HCT116 (cell line): ENCODE measurements around the gene IGSF3. TPM values are rescaled to one million over a fixed set of nuclear protein-coding genes. Genes with fewer than 3 reads are reported as not detected.

Source experiments
- ATAC-seq: fragments of 200-7000 bp; cut with Tn5 transposase; 2 replicates; pipeline ENCODE4 v1.9.1; 2020; ENCODE audit warnings: mild to moderate bottlenecking, moderate library complexity
- BruUV-seq: library from RNA; stranded (reverse); fragments of 400-500 nt; replicated peaks from 2 replicates; lab custom pipeline; 2021; lab: Mats Ljungman, UMichigan
- CTCF ChIA-PET: fragments of 300-600 bp; sonication (Branson Sonifier 250); formaldehyde crosslinking; loops from one replicate; lab custom pipeline; 2021; ENCODE audit warnings: antibody characterized with exemption; lab: Charles Lee
- POLR2A ChIA-PET: fragments of 300-600, 350-600 bp; sonication (Branson Sonifier 250); formaldehyde crosslinking; loops from one replicate; lab custom pipeline; 2021; ENCODE audit warnings: antibody characterized with exemption; lab: Charles Lee
- RAD21 ChIA-PET, 2 experiments: fragments of 300-600 bp; sonication (Branson Sonifier 250); formaldehyde crosslinking; loops; one replicate each; lab custom pipeline; 2023; ENCODE audit warnings: low total read pairs in 2 of 2; ENCODE audit not compliant: uncharacterized antibody in 2 of 2, unreplicated experiment in 2 of 2, low non-redundant PET in 1 of 2; lab: Charles Lee
- DNase-seq: peaks from one replicate; pipeline ENCODE4 v3.0.0-alpha.2; 2010; ENCODE audit warnings: low read depth, low spot score
- H2AFZ ChIP-seq: fragments of 200-600 bp; shearing (Covaris generic), sonication (generic); 2 replicates; pipeline ENCODE4 v1.6.1; 2017; ENCODE audit warnings: low read depth, mixed run types, mixed read lengths, antibody characterized with exemption, low read length; ENCODE audit not compliant: poor library complexity, severe bottlenecking
- H3K27ac ChIP-seq: 2 replicates; pipeline ENCODE4 v1.5.1; 2012; ENCODE audit warnings: low read depth, low read length
- H3K27me3 ChIP-seq: fragments of 200-600 bp; sonication (generic); 2 replicates; pipeline ENCODE4 v1.6.1; 2016; ENCODE audit warnings: mixed run types, low read length, mixed read lengths; ENCODE audit not compliant: insufficient read depth
- H3K36me3 ChIP-seq, 2 experiments: fragments of 200-500 bp in 1 of 2; fragments of 200-600 bp in 1 of 2; sonication (Bioruptor generic) in 1 of 2; sonication (generic) in 1 of 2; 2 replicates each; pipeline versions ENCODE4 v1.5.1 to v1.6.1; 2014 to 2016; ENCODE audit warnings: low read length in 2 of 2, inconsistent platforms in 1 of 2, mixed read lengths in 1 of 2, mixed run types in 1 of 2; ENCODE audit not compliant: insufficient read depth in 2 of 2, control insufficient read depth in 1 of 2
- H3K4me1 ChIP-seq, 2 experiments: fragments of 200-600 bp in 1 of 2; sonication (generic) in 1 of 2; 2 replicates each; pipeline versions ENCODE4 v1.5.1 to v1.6.1; 2012 to 2017; ENCODE audit warnings: low read length in 2 of 2, inconsistent platforms in 1 of 2, mild to moderate bottlenecking in 1 of 2, mixed read lengths in 1 of 2, mixed run types in 1 of 2, moderate library complexity in 1 of 2; ENCODE audit not compliant: insufficient read depth in 2 of 2, control insufficient read depth in 1 of 2
- H3K4me2 ChIP-seq: fragments of 200-600 bp; sonication (generic); 2 replicates; pipeline ENCODE4 v1.6.1; 2017; ENCODE audit warnings: mixed run types, low read length, mixed read lengths
- H3K4me3 ChIP-seq, 2 experiments: fragments of 200-600 bp in 1 of 2; sonication (generic) in 1 of 2; replicated peaks in 1 of 2; 2 replicates each; pipeline ENCODE4 v1.5.1; 2011 to 2016; ENCODE audit warnings: low read length in 2 of 2, control low read depth in 1 of 2, low read depth in 1 of 2, mild to moderate bottlenecking in 1 of 2, mixed read lengths in 1 of 2, mixed run types in 1 of 2
- H3K79me2 ChIP-seq: fragments of 200-600 bp; sonication (generic); 2 replicates; pipeline ENCODE4 v1.6.1; 2017; ENCODE audit warnings: mild to moderate bottlenecking, mixed run types, low read length, moderate library complexity, mixed read lengths; ENCODE audit not compliant: insufficient read depth
- H3K9ac ChIP-seq: fragments of 200-600 bp; sonication (generic); 2 replicates; pipeline ENCODE4 v1.6.1; 2016; ENCODE audit warnings: low read length, mixed read lengths
- H3K9me2 ChIP-seq: fragments of 200-600 bp; sonication (generic), shearing (Covaris generic); 2 replicates; pipeline ENCODE4 v1.6.1; 2017; ENCODE audit warnings: mixed run types, mild to moderate bottlenecking, moderate library complexity; ENCODE audit not compliant: insufficient read depth
- H3K9me3 ChIP-seq, 2 experiments: fragments of 200-500 bp in 1 of 2; fragments of 200-600 bp in 1 of 2; sonication (Bioruptor generic) in 1 of 2; sonication (generic) in 1 of 2; 2 replicates each; pipeline ENCODE4 v1.6.1; 2014 to 2017; ENCODE audit warnings: low read length in 2 of 2, mixed read lengths in 2 of 2, inconsistent platforms in 1 of 2, low read depth in 1 of 2, mild to moderate bottlenecking in 1 of 2, mixed run types in 1 of 2, moderate library complexity in 1 of 2; ENCODE audit not compliant: control insufficient read depth in 1 of 2, insufficient read depth in 1 of 2
- H4K20me1 ChIP-seq: fragments of 200-600 bp; sonication (generic), shearing (Covaris generic); 2 replicates; pipeline ENCODE4 v1.6.1; 2017; ENCODE audit warnings: mixed run types, mild to moderate bottlenecking, moderate library complexity; ENCODE audit not compliant: insufficient read depth
- CBX3 ChIP-seq: IDR thresholded peaks from 2 replicates; pipeline ENCODE4 v1.6.1; 2012; ENCODE audit warnings: low read depth
- CEBPB ChIP-seq: IDR thresholded peaks from 2 replicates; pipeline ENCODE4 v1.6.1; 2012; ENCODE audit warnings: low read depth
- ELF1 ChIP-seq: IDR thresholded peaks from 2 replicates; pipeline ENCODE4 v1.6.1; 2012; ENCODE audit warnings: low read depth, borderline replicate concordance
- EZH2phosphoT487 ChIP-seq: fragments of 200-600 bp; IDR thresholded peaks from 2 replicates; pipeline ENCODE4 v1.6.1; 2018; ENCODE audit warnings: antibody characterized with exemption, borderline replicate concordance
- JUND ChIP-seq: IDR thresholded peaks from 2 replicates; pipeline ENCODE4 v1.6.1; 2012
- POLR2A ChIP-seq: IDR thresholded peaks from 2 replicates; pipeline ENCODE4 v1.7.0; 2011; ENCODE audit warnings: borderline replicate concordance; ENCODE audit not compliant: insufficient read depth, insufficient read length; ENCODE audit errors: extremely low read depth
- RAD21 ChIP-seq: IDR thresholded peaks from 2 replicates; pipeline ENCODE4 v1.6.1; 2012; ENCODE audit warnings: low read depth, mild to moderate bottlenecking
- SIN3A ChIP-seq: IDR thresholded peaks from 2 replicates; pipeline ENCODE4 v1.6.1; 2012; ENCODE audit warnings: low read depth
- SP1 ChIP-seq: IDR thresholded peaks from 2 replicates; pipeline ENCODE4 v1.6.1; 2012; ENCODE audit warnings: low read depth
- TCF7L2 ChIP-seq: IDR thresholded peaks from 2 replicates; pipeline ENCODE4 v1.7.0; 2011; ENCODE audit warnings: borderline replicate concordance, inconsistent platforms; ENCODE audit not compliant: insufficient read depth, insufficient read length; ENCODE audit errors: extremely low read depth
- ZNF274 ChIP-seq: fragments of 200-500 bp; sonication (Bioruptor generic); IDR thresholded peaks from 2 replicates; pipeline ENCODE4 v1.6.1; 2014; ENCODE audit warnings: mild to moderate bottlenecking, low read depth, low read length, inconsistent platforms
- intact Hi-C: fragments of 100-400 bp; cut with micrococcal nuclease; formaldehyde crosslinking; loops from 2 replicates; pipeline ENCODE4 v1.10.0; 2022
- total RNA-seq: library from RNA; stranded (reverse); gene quantifications from one replicate; pipeline ENCODE4 v1.2.1, GENCODE V29; 2021; ENCODE audit not compliant: unreplicated experiment
- TF ChIP-seq, protein P1 (sequence below): IDR thresholded peaks from 2 replicates; pipeline ENCODE4 v1.6.1; 2011; ENCODE audit warnings: mild to moderate bottlenecking, low read length, moderate library complexity; ENCODE audit not compliant: insufficient replicate concordance; ENCODE audit errors: extremely low read depth
- TF ChIP-seq, protein P2 (sequence below): IDR thresholded peaks from 2 replicates; pipeline ENCODE4 v1.6.1; 2012
- TF ChIP-seq, protein P3 (sequence below): IDR thresholded peaks from 2 replicates; pipeline ENCODE4 v1.6.1; 2012

IGSF3 gene
- total RNA-seq, 1 experiment from 2014 or later, result 18.6 TPM

DNA sequence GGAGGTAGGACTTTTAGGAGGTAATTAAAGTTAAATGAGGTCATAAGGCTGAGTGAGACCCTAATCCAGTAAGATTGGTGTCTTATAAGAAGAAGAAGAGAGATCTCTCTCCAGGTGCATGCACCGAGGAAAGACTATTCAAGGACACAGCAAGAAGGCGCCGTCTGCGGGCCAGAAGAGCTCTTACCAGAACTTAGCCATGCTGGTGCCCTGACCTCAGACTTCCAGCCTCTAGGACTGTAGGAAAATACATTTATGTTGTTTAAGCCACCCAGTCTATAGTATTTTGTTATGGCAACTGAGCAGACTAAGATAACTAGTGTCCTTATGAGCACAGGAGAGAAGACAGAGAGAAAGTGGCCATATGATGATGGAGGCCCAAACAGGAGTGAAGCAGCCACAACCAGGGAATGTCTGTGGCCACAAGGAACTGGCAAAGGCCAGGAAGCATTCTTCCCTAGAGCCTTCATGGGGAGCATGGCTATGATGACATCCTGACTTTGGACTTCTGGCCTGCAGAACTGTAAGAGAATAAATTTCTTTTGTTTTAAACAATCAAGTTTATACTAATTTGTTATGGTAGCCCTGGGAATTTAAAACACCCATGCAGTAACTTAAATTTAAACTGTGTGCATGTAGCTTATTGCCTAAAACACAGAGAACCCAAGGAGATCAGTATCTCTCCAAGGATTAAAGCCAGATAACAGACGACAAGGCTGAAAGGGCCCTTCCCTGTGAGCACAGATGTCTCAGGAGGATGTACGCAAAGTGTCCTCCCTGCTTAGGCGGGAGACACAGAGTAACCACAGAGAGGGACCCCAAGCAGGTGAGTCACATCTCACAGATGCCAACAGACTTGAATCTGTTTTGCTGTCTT, 86.8 kb downstream of the IGSF3 start:
- TF ChIP-seq SP1, result no peak
- no peak for TF ChIP-seq SIN3A
- TF ChIP-seq, protein P1, sequence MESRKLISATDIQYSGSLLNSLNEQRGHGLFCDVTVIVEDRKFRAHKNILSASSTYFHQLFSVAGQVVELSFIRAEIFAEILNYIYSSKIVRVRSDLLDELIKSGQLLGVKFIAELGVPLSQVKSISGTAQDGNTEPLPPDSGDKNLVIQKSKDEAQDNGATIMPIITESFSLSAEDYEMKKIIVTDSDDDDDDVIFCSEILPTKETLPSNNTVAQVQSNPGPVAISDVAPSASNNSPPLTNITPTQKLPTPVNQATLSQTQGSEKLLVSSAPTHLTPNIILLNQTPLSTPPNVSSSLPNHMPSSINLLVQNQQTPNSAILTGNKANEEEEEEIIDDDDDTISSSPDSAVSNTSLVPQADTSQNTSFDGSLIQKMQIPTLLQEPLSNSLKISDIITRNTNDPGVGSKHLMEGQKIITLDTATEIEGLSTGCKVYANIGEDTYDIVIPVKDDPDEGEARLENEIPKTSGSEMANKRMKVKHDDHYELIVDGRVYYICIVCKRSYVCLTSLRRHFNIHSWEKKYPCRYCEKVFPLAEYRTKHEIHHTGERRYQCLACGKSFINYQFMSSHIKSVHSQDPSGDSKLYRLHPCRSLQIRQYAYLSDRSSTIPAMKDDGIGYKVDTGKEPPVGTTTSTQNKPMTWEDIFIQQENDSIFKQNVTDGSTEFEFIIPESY, result no peak
- TF ChIP-seq ZNF274, result no peak
- no peak for TF ChIP-seq EZH2phosphoT487
- TF ChIP-seq CBX3, result no peak
- no peak for TF ChIP-seq RAD21
- TF ChIP-seq, protein P2, sequence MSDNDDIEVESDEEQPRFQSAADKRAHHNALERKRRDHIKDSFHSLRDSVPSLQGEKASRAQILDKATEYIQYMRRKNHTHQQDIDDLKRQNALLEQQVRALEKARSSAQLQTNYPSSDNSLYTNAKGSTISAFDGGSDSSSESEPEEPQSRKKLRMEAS, result no peak
- no peak for TF ChIP-seq ELF1
- TF ChIP-seq CEBPB, result no peak
- no peak for TF ChIP-seq JUND
- TF ChIP-seq, protein P3, sequence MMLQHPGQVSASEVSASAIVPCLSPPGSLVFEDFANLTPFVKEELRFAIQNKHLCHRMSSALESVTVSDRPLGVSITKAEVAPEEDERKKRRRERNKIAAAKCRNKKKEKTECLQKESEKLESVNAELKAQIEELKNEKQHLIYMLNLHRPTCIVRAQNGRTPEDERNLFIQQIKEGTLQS, result no peak
- TF ChIP-seq POLR2A, result no peak
- no peak for TF ChIP-seq TCF7L2
- Histone ChIP-seq H3K27ac (no peak overlapping the region), H3K9me3 (no peaks in the 10 kb centered on the region), H3K9me2 (no peaks in the 10 kb centered on the region), H3K4me1 (no peaks in the 10 kb centered on the region), H3K9ac (no peak overlapping the region), H3K27me3 (no peaks in the 10 kb centered on the region), H3K4me2 (no peak overlapping the region), H3K36me3 (no peaks in the 10 kb centered on the region), H4K20me1 (no peaks in the 10 kb centered on the region), H3K4me3 (no peak overlapping the region), H3K79me2 (no peaks in the 10 kb centered on the region), H2AFZ (no peak overlapping the region)
- no TSS peak for BruUV-seq
- ATAC-seq (no peak), DNase-seq (no peak)
- ChIA-PET POLR2A (no interaction called here), RAD21 (no interaction called here), CTCF (no interaction called here)
- intact Hi-C loops, result no loop called here
